B cell (primary cell): ENCODE measurements around the gene TCF12.

ENCODE experiments used
- CTCF ChIP-seq: fragments of 200-600 bp; IDR thresholded peaks from one replicate; pipeline ENCODE4 v1.8.0; 2022; ENCODE audit warnings: antibody characterized with exemption, mild to moderate bottlenecking
- EZH2 ChIP-seq: IDR thresholded peaks from 2 replicates; pipeline ENCODE4 v1.6.1; 2012; ENCODE audit warnings: borderline replicate concordance, low read depth, mild to moderate bottlenecking, moderate library complexity, low read length; ENCODE audit not compliant: insufficient read depth, poor library complexity, severe bottlenecking

GRCh38 chr15:57189466-57189865, 271.0 kb downstream of the TCF12 start:
- TF ChIP-seq CTCF (no peak), EZH2 (no peak)
